Bronchial epithelial cell (primary cell): ENCODE results near the gene NUDT12. TPM values are rescaled to one million over a fixed set of nuclear protein-coding genes. Genes with fewer than 3 reads are reported as not detected.

Experiments used
- DNase-seq: peaks from one replicate; pipeline ENCODE4 v3.0.0-alpha.2; 2010; ENCODE audit warnings: low read depth
- FAIRE-seq: peaks from 2 replicates; lab custom pipeline; 2011; peaks lifted over from hg19 to GRCh38; lab: Jason Lieb, UNC
- H3K27me3 ChIP-seq: 2 replicates; pipeline ENCODE4 v1.5.1; 2011; ENCODE audit warnings: low read length; ENCODE audit not compliant: control insufficient read depth, insufficient read depth
- H3K36me3 ChIP-seq: 2 replicates; pipeline ENCODE4 v1.5.1; 2011; ENCODE audit warnings: low read length; ENCODE audit not compliant: control insufficient read depth, insufficient read depth
- H3K4me3 ChIP-seq: 2 replicates; pipeline ENCODE4 v1.5.1; 2011; ENCODE audit warnings: mild to moderate bottlenecking, low read depth, low read length, control low read depth
- total RNA-seq: library from RNA; depleted of rRNA; stranded (reverse); fragments of >200 nt; gene quantifications from 2 replicates; pipeline ENCODE4 v1.2.1, GENCODE V29; 2014
- TF ChIP-seq, protein P1 (sequence below): IDR thresholded peaks from 2 replicates; pipeline ENCODE4 v1.5.1; 2011; ENCODE audit warnings: mild to moderate bottlenecking, moderate library complexity, low read length, control low read depth, inconsistent platforms; ENCODE audit not compliant: insufficient read depth, severe bottlenecking

The NUDT12 gene
- total RNA-seq, 1 donor from 2014 or later, result 11.6 TPM

- peak; percentile 88 for DNase-seq
- TF ChIP-seq, protein P1, sequence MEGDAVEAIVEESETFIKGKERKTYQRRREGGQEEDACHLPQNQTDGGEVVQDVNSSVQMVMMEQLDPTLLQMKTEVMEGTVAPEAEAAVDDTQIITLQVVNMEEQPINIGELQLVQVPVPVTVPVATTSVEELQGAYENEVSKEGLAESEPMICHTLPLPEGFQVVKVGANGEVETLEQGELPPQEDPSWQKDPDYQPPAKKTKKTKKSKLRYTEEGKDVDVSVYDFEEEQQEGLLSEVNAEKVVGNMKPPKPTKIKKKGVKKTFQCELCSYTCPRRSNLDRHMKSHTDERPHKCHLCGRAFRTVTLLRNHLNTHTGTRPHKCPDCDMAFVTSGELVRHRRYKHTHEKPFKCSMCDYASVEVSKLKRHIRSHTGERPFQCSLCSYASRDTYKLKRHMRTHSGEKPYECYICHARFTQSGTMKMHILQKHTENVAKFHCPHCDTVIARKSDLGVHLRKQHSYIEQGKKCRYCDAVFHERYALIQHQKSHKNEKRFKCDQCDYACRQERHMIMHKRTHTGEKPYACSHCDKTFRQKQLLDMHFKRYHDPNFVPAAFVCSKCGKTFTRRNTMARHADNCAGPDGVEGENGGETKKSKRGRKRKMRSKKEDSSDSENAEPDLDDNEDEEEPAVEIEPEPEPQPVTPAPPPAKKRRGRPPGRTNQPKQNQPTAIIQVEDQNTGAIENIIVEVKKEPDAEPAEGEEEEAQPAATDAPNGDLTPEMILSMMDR, result no peak
- Histone ChIP-seq H3K27me3 (no peaks in the 10 kb centered on the region), H3K4me3 (no peak overlapping the region), H3K36me3 (no peaks in the 10 kb centered on the region)
- FAIRE-seq, result no peak
Measured at GRCh38 chr5:103511554-103511885, 51.1 kb downstream of the NUDT12 start.

GRCh38 chr5:103510851-103511553 lies 51.6 kb downstream of the NUDT12 start:
- Histone ChIP-seq H3K27me3 (no peaks in the 10 kb centered on the region), H3K4me3 (no peak overlapping the region), H3K36me3 (no peaks in the 10 kb centered on the region)
- no peak for DNase-seq
- TF ChIP-seq, protein P1, result no peak
- FAIRE-seq, result no peak

- FAIRE-seq (no peak), DNase-seq (peak; percentile 87)
- no peaks in the 10 kb centered on the region for H3K36me3 ChIP-seq
- TF ChIP-seq, protein P1, result peak; percentile 1
- H3K27me3 ChIP-seq, result no peaks in the 10 kb centered on the region
- no peak overlapping the region for H3K4me3 ChIP-seq
Measured at GRCh38 chr5:103505581-103506305, 56.8 kb downstream of the NUDT12 start.

DNA sequence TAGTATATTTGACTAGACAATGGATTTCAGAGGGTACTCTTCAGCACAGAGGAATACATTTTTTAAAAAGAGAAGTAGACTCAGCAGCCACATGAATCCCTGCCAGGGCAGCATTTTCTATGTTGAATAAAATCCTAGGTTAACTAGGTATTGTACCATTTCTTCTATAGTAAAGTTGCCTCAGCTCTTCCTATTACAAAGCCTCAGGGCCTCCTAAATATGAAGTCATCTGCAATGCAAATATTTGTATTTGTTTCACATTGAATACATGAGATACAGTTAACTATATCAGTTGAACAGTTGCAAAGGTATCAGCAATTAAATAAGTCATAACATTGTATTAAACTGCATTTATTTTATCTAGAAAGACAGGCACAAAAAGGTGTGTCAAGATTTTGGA lies 59.5 kb downstream of the NUDT12 start:
- TF ChIP-seq, protein P1, result no peak
- FAIRE-seq (no peak), DNase-seq (peak; percentile 28)
- no peaks in the 10 kb centered on the region for H3K36me3 ChIP-seq
- no peak overlapping the region for H3K4me3 ChIP-seq
- no peaks in the 10 kb centered on the region for H3K27me3 ChIP-seq

- no peak overlapping the region for H3K4me3 ChIP-seq
- DNase-seq (no peak), FAIRE-seq (no peak)
- no peaks in the 10 kb centered on the region for H3K36me3 ChIP-seq
- no peaks in the 10 kb centered on the region for H3K27me3 ChIP-seq
- TF ChIP-seq, protein P1, result no peak
Measured at GRCh38 chr5:103502662-103503061, 59.9 kb downstream of the NUDT12 start.
